ENCODE results near the gene RIN1.

- TF ChIP-seq, protein P1, sequence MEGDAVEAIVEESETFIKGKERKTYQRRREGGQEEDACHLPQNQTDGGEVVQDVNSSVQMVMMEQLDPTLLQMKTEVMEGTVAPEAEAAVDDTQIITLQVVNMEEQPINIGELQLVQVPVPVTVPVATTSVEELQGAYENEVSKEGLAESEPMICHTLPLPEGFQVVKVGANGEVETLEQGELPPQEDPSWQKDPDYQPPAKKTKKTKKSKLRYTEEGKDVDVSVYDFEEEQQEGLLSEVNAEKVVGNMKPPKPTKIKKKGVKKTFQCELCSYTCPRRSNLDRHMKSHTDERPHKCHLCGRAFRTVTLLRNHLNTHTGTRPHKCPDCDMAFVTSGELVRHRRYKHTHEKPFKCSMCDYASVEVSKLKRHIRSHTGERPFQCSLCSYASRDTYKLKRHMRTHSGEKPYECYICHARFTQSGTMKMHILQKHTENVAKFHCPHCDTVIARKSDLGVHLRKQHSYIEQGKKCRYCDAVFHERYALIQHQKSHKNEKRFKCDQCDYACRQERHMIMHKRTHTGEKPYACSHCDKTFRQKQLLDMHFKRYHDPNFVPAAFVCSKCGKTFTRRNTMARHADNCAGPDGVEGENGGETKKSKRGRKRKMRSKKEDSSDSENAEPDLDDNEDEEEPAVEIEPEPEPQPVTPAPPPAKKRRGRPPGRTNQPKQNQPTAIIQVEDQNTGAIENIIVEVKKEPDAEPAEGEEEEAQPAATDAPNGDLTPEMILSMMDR (IDR thresholded peaks at IDR 0.05): no peak
- TF ChIP-seq NRF1 (IDR thresholded peaks at IDR 0.05; ENCODE audit: low read depth, low read length) (no peak), REST (IDR thresholded peaks at IDR 0.05; ENCODE audit: low read depth, low read length) (no peak), NFIC (IDR thresholded peaks at IDR 0.05; ENCODE audit: borderline replicate concordance) (no peak), POLR2AphosphoS5 (IDR thresholded peaks at IDR 0.05; ENCODE audit: low read depth, low read length) (no peak), TAF1 (IDR thresholded peaks at IDR 0.05; ENCODE audit: borderline replicate concordance, low read depth, low read length) (no peak), USF2 (IDR thresholded peaks at IDR 0.05; ENCODE audit: borderline replicate concordance, low read depth, low read length) (no peak), MXI1 (IDR thresholded peaks at IDR 0.05; ENCODE audit: low read depth, low read length) (no peak)
Measured at GRCh38 chr11:66367561-66368312, 31.5 kb upstream of the RIN1 start.

Data from SK-N-SH (cell line).